SKM-1 treated with dmso at 0.1 percent for 144 hours (cell line): ENCODE measurements around the gene NACC1.

Source experiments
- DNase-seq: peaks from one replicate; lab custom pipeline; 2025; ENCODE audit not compliant: unreplicated experiment; lab: John Stamatoyannopoulos, UW

Gene NACC1

DNA sequence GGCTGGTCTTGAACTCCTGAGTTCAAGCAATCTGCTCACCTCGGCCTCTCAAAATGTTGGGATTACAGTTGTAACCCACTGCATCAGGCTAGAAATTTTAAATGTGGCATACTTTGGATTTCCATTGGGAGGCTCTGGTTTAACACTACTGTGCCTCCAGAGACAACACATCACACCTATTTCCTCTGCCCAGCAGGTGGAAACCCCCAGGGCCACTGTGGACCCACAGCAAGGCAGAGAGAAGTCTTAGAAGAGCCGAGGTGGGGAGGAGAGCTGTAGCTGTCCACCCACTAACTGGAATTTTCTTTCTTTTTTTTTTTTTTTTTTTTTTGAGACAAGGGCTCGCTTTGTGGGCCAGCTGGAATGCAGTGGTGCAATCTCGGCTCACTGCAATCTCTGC, 71.5 kb downstream of the NACC1 start:
- no peak for DNase-seq
